IMR-90 (cell line): ENCODE data around the gene YBEY. TPM values are rescaled to one million over a fixed set of nuclear protein-coding genes. Genes with fewer than 3 reads are reported as not detected.

Experiments used
- ATAC-seq: fragments of 200-7000 bp; cut with Tn5 transposase; 2 replicates; pipeline ENCODE4 v1.9.1; 2020; ENCODE audit warnings: low read depth, mild to moderate bottlenecking, moderate library complexity
- BruUV-seq: library from RNA; stranded (reverse); fragments of 400-500 nt; replicated peaks from 2 replicates; lab custom pipeline; 2021; lab: Mats Ljungman, UMichigan
- CTCF ChIA-PET: fragments of 300-600 bp; formaldehyde crosslinking; extraction: SDS; loops from one replicate; lab custom pipeline; 2021; ENCODE audit warnings: antibody characterized with exemption; lab: Yijun Ruan, JAX
- POLR2A ChIA-PET: fragments of 300-600 bp; sonication (Branson Sonifier 250); formaldehyde crosslinking; loops from one replicate; lab custom pipeline; 2022; ENCODE audit warnings: antibody characterized with exemption; ENCODE audit not compliant: unreplicated experiment; lab: Charles Lee
- DNase-seq: peaks from one replicate; pipeline ENCODE4 v3.0.0; 2013
- H2AFZ ChIP-seq: replicated peaks from 2 replicates; pipeline ENCODE3; 2013; ENCODE audit warnings: low read length, mild to moderate bottlenecking; ENCODE audit not compliant: poor library complexity
- H2AK5ac ChIP-seq: 2 replicates; pipeline ENCODE4 v1.6.1; 2013; ENCODE audit warnings: low read depth, low read length, inconsistent platforms
- H2AK9ac ChIP-seq: replicated peaks from 2 replicates; pipeline ENCODE3; 2013; ENCODE audit warnings: mild to moderate bottlenecking, low read depth, low read length, moderate library complexity; ENCODE audit not compliant: poor library complexity
- H2BK120ac ChIP-seq: 2 replicates; pipeline ENCODE4 v1.6.1; 2013; ENCODE audit warnings: low read depth, low read length, inconsistent platforms
- H2BK15ac ChIP-seq: 3 replicates; pipeline ENCODE4 v1.6.1; 2013; ENCODE audit warnings: low read depth, low read length, inconsistent platforms
- H2BK20ac ChIP-seq: 2 replicates; pipeline ENCODE4 v1.6.1; 2013; ENCODE audit warnings: low read depth, mild to moderate bottlenecking, inconsistent platforms, low read length, moderate library complexity
- H2BK5ac ChIP-seq: 2 replicates; pipeline ENCODE4 v1.6.1; 2013; ENCODE audit warnings: mild to moderate bottlenecking, low read depth, low read length, inconsistent platforms; ENCODE audit not compliant: poor library complexity, severe bottlenecking
- H3K14ac ChIP-seq: replicated peaks from 2 replicates; pipeline ENCODE4 v1.6.1; 2013; ENCODE audit warnings: low read depth, low read length, inconsistent platforms
- H3K18ac ChIP-seq: 2 replicates; pipeline ENCODE4 v1.6.1; 2013; ENCODE audit warnings: low read depth, low read length, control low read depth
- H3K23ac ChIP-seq: 2 replicates; pipeline ENCODE4 v1.6.1; 2013; ENCODE audit warnings: low read depth, low read length, inconsistent platforms
- H3K27ac ChIP-seq: 2 replicates; pipeline ENCODE4 v1.5.1; 2013; ENCODE audit warnings: mild to moderate bottlenecking, control low read depth, low read length; ENCODE audit not compliant: insufficient read depth
- H3K27me3 ChIP-seq: 2 replicates; pipeline ENCODE4 v1.6.1; 2013; ENCODE audit warnings: low read length; ENCODE audit not compliant: control insufficient read depth, insufficient read depth
- H3K36me3 ChIP-seq: 2 replicates; pipeline ENCODE4 v1.6.1; 2013; ENCODE audit warnings: low read length, mixed read lengths; ENCODE audit not compliant: control insufficient read depth, insufficient read depth
- H3K4ac ChIP-seq: 2 replicates; pipeline ENCODE4 v1.6.1; 2013; ENCODE audit warnings: low read depth, low read length, inconsistent platforms
- H3K4me1 ChIP-seq: 2 replicates; pipeline ENCODE4 v1.6.1; 2013; ENCODE audit warnings: low read length, mixed read lengths; ENCODE audit not compliant: control insufficient read depth, insufficient read depth
- H3K4me2 ChIP-seq: 2 replicates; pipeline ENCODE4 v1.6.1; 2013; ENCODE audit warnings: low read depth, mild to moderate bottlenecking, control low read depth, low read length, moderate library complexity
- H3K4me3 ChIP-seq: 2 replicates; pipeline ENCODE4 v1.5.1; 2013; ENCODE audit warnings: low read depth, mild to moderate bottlenecking, control low read depth, low read length, moderate library complexity; ENCODE audit not compliant: insufficient read depth
- H3K56ac ChIP-seq: 2 replicates; pipeline ENCODE4 v1.6.1; 2013; ENCODE audit warnings: low read length, inconsistent platforms; ENCODE audit not compliant: insufficient read depth; ENCODE audit errors: extremely low read depth
- H3K79me1 ChIP-seq, 2 experiments: 2 replicates each; pipeline ENCODE4 v1.6.1; 2013; ENCODE audit warnings: low read length in 2 of 2, inconsistent platforms in 1 of 2, low read depth in 1 of 2
- H3K9ac ChIP-seq: 2 replicates; pipeline ENCODE4 v1.6.1; 2013; ENCODE audit warnings: low read depth, low read length, control low read depth
- H3K9me1 ChIP-seq: 2 replicates; pipeline ENCODE4 v1.6.1; 2013; ENCODE audit warnings: low read length, inconsistent platforms; ENCODE audit not compliant: insufficient read depth
- H3K9me3 ChIP-seq: 2 replicates; pipeline ENCODE4 v1.6.1; 2013; ENCODE audit warnings: low read length; ENCODE audit not compliant: control insufficient read depth, insufficient read depth
- H4K20me1 ChIP-seq: 2 replicates; pipeline ENCODE4 v1.6.1; 2013; ENCODE audit warnings: low read length, inconsistent platforms; ENCODE audit not compliant: insufficient read depth
- H4K5ac ChIP-seq: 2 replicates; pipeline ENCODE4 v1.6.1; 2013; ENCODE audit warnings: mild to moderate bottlenecking, low read depth, low read length, control low read depth
- H4K8ac ChIP-seq, 2 experiments: 2 replicates each; pipeline ENCODE4 v1.6.1; 2013; ENCODE audit warnings: low read depth in 2 of 2, low read length in 2 of 2, control low read depth in 1 of 2, inconsistent platforms in 1 of 2
- H4K91ac ChIP-seq: 2 replicates; pipeline ENCODE4 v1.6.1; 2013; ENCODE audit warnings: low read depth, low read length, inconsistent platforms; ENCODE audit not compliant: insufficient read depth
- BHLHE40 ChIP-seq: fragments of 150-350 bp; IDR thresholded peaks from 2 replicates; pipeline ENCODE4 v1.6.1; 2016; ENCODE audit warnings: mild to moderate bottlenecking, low read depth, low read length
- CEBPB ChIP-seq: IDR thresholded peaks from 2 replicates; pipeline ENCODE4 v1.6.1; 2012; ENCODE audit warnings: low read depth, low read length, improper control_type of control experiment
- CHD1 ChIP-seq: IDR thresholded peaks from 2 replicates; pipeline ENCODE4 v1.6.1; 2012; ENCODE audit warnings: low read depth, low read length, improper control_type of control experiment
- CTCF ChIP-seq: conservative IDR thresholded peaks from 2 replicates; pipeline ENCODE4 v1.5.1; 2012; ENCODE audit warnings: mild to moderate bottlenecking, low read depth, low read length, improper control_type of control experiment
- FOS ChIP-seq: fragments of 150-350 bp; IDR thresholded peaks from 2 replicates; pipeline ENCODE4 v1.6.1; 2016; ENCODE audit warnings: low read depth, low read length
- MAFK ChIP-seq: IDR thresholded peaks from 2 replicates; pipeline ENCODE4 v1.6.1; 2012; ENCODE audit warnings: low read depth, low read length, improper control_type of control experiment
- MAZ ChIP-seq: IDR thresholded peaks from 2 replicates; pipeline ENCODE4 v1.6.1; 2012; ENCODE audit warnings: low read depth, mild to moderate bottlenecking, low read length, improper control_type of control experiment, moderate library complexity, borderline replicate concordance
- MXI1 ChIP-seq: IDR thresholded peaks from 2 replicates; pipeline ENCODE4 v1.6.1; 2012; ENCODE audit warnings: low read depth, mild to moderate bottlenecking, low read length, moderate library complexity, borderline replicate concordance
- NFE2L2 ChIP-seq: fragments of 150-350 bp; IDR thresholded peaks from 2 replicates; pipeline ENCODE4 v1.6.1; 2016; ENCODE audit warnings: low read depth, mild to moderate bottlenecking, low read length
- POLR2A ChIP-seq: IDR thresholded peaks from 2 replicates; pipeline ENCODE4 v1.6.1; 2012; ENCODE audit warnings: mild to moderate bottlenecking, low read depth, low read length
- RAD21 ChIP-seq: IDR thresholded peaks from 2 replicates; pipeline ENCODE4 v1.6.1; 2012; ENCODE audit warnings: low read length, improper control_type of control experiment
- RCOR1 ChIP-seq: IDR thresholded peaks from 2 replicates; pipeline ENCODE4 v1.6.1; 2012; ENCODE audit warnings: mild to moderate bottlenecking, low read length, improper control_type of control experiment; ENCODE audit not compliant: insufficient replicate concordance
- RFX5 ChIP-seq: IDR thresholded peaks from 2 replicates; pipeline ENCODE4 v1.8.0; 2012; ENCODE audit warnings: low read depth, mild to moderate bottlenecking, low read length, moderate library complexity
- SMC3 ChIP-seq: fragments of 150-350 bp; IDR thresholded peaks from 2 replicates; pipeline ENCODE4 v1.6.1; 2016; ENCODE audit warnings: low read depth, mild to moderate bottlenecking, antibody characterized with exemption, low read length, moderate library complexity
- USF2 ChIP-seq: fragments of 150-350 bp; IDR thresholded peaks from 2 replicates; pipeline ENCODE4 v1.6.1; 2017; ENCODE audit warnings: mild to moderate bottlenecking, antibody characterized with exemption, low read length, low read depth
- WGBS, 2 experiments: methylation state at CpG; one replicate each; pipeline versions ENCODE4 v1.1.5 to v1.1.7; 2013; ENCODE audit warnings: missing lambda C conversion rate in 2 of 2; ENCODE audit not compliant: insufficient read length in 1 of 2; ENCODE audit errors: extremely low coverage in 2 of 2; 5-methylcytosine and 5-hydroxymethylcytosine counted together
- dilution Hi-C: fragments of 300-500 bp; cut with HindIII; formaldehyde crosslinking; loops from one replicate; pipeline ENCODE4 v1.14.3; 2018; ENCODE audit warnings: low sequenced_read_pairs; ENCODE audit not compliant: unreplicated experiment
- in situ Hi-C: fragments of 300-500 bp; cut with MboI; formaldehyde crosslinking; loops from 3 replicates; pipeline ENCODE4 v1.14.3; 2019; ENCODE audit warnings: low sequenced_read_pairs, inconsistent platforms, mixed read lengths
- intact Hi-C: fragments of 100-400 bp; cut with micrococcal nuclease; formaldehyde crosslinking; loops from 2 replicates; pipeline ENCODE4 v1.10.0; 2022
- polyA plus RNA-seq, 3 experiments: library from polyadenylated mRNA; depleted of rRNA; stranded (reverse); fragments of >200 nt; gene quantifications; 2 replicates each; pipeline ENCODE4 v1.2.3, GENCODE V29; 2012; ENCODE audit warnings: low replicate concordance in 1 of 3
- total RNA-seq: library from RNA; depleted of rRNA; stranded (reverse); fragments of >200 nt; gene quantifications from 2 replicates; pipeline ENCODE4 v1.2.3, GENCODE V29; 2012
- TF ChIP-seq, protein P1 (sequence below): fragments of 150-350 bp; IDR thresholded peaks from 2 replicates; pipeline ENCODE4 v1.6.1; 2016; ENCODE audit warnings: low read depth, mild to moderate bottlenecking, low read length, moderate library complexity, borderline replicate concordance

YBEY gene
- total and polyA plus RNA-seq, 2 of the 4 experiments (the other 2 are of a cell fraction) = 5.9 to 26.2 TPM

DNA sequence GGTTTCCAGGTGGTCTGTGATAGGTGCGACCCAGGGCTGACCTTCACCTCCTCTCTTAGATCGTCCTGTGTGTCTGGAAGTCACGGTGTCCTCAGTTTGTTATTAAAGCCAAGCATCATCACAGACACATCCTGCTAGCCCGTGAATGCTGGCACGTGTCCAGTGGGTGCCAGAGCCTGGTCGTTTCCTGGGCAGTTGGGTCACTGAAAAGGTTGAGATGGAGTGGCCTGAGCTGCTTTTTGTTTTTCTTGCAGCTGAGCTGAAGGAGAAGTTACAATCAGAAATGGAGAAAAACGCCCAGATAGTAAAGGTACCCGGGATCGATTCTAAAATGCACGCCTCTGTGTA is 61.0 kb downstream of the YBEY start:
- no peak for DNase-seq
- Histone ChIP-seq H3K27ac (no peak overlapping the region), H3K79me1 (peaks cover 13 to 37% of the 10 kb centered on the region in 2 experiments), H3K14ac (no peak overlapping the region), H2AFZ (no peak overlapping the region), H3K18ac (no peak overlapping the region), H4K5ac (no peak overlapping the region), H3K4me1 (no peaks in the 10 kb centered on the region), H3K9ac (no peak overlapping the region), H2BK120ac (no peak overlapping the region), H2BK20ac (no peak overlapping the region), H3K56ac (no peak overlapping the region), H3K4ac (no peak overlapping the region), H2BK15ac (no peak overlapping the region), H4K8ac (no peak overlapping the region), H3K36me3 (peaks cover 54% of the 10 kb centered on the region), H2AK5ac (no peak overlapping the region), H2AK9ac (no peak overlapping the region), H3K23ac (no peak overlapping the region), H3K9me3 (no peaks in the 10 kb centered on the region), H4K91ac (no peak overlapping the region), H3K4me2 (no peak overlapping the region), H3K9me1 (no peaks in the 10 kb centered on the region), H4K20me1 (no peaks in the 10 kb centered on the region), H3K27me3 (no peaks in the 10 kb centered on the region), H3K4me3 (no peak overlapping the region), H2BK5ac (no peak overlapping the region)
- ATAC-seq = no peak
- ChIA-PET POLR2A (no interaction called here), CTCF (no interaction called here)
- no peak for TF ChIP-seq CHD1
- no peak for TF ChIP-seq BHLHE40
- no peak for TF ChIP-seq CEBPB
- TF ChIP-seq MAZ = no peak
- TF ChIP-seq RFX5 = no peak
- no peak for TF ChIP-seq RAD21
- TF ChIP-seq POLR2A = no peak
- no peak for TF ChIP-seq CTCF
- TF ChIP-seq MAFK = no peak
- TF ChIP-seq, protein P1, sequence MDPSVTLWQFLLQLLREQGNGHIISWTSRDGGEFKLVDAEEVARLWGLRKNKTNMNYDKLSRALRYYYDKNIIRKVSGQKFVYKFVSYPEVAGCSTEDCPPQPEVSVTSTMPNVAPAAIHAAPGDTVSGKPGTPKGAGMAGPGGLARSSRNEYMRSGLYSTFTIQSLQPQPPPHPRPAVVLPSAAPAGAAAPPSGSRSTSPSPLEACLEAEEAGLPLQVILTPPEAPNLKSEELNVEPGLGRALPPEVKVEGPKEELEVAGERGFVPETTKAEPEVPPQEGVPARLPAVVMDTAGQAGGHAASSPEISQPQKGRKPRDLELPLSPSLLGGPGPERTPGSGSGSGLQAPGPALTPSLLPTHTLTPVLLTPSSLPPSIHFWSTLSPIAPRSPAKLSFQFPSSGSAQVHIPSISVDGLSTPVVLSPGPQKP = no peak
- TF ChIP-seq USF2 = no peak
- TF ChIP-seq RCOR1 = no peak
- no peak for TF ChIP-seq NFE2L2
- TF ChIP-seq MXI1 = no peak
- no peak for TF ChIP-seq FOS
- TF ChIP-seq SMC3 = no peak
- BruUV-seq = no TSS peak
- in situ Hi-C loops (no loop called here), intact Hi-C loops (no loop called here), dilution Hi-C loops (no loop called here)
- 100% methylated on average over 1 of the region's 10 CpGs; no CpG with 5 or more reads in 1 of the 2 experiments for WGBS, 2 experiments
